H1 (cell line): Measurements from ENCODE around the gene ARMH1. TPM values are rescaled to one million over a fixed set of nuclear protein-coding genes. Genes with fewer than 3 reads are reported as not detected.

ENCODE experiments used
- ATF3 ChIP-seq: IDR thresholded peaks from 2 replicates; pipeline ENCODE4 v1.6.1; 2011; ENCODE audit warnings: low read depth, mild to moderate bottlenecking, low read length; ENCODE audit not compliant: insufficient read depth
- BACH1 ChIP-seq: IDR thresholded peaks from 2 replicates; pipeline ENCODE4 v1.6.1; 2012; ENCODE audit warnings: low read length, improper control_type of control experiment
- CHD1 ChIP-seq: IDR thresholded peaks from 2 replicates; pipeline ENCODE4 v1.6.1; 2012; ENCODE audit warnings: low read depth, low read length, improper control_type of control experiment
- FOSL1 ChIP-seq: IDR thresholded peaks from 2 replicates; pipeline ENCODE4 v1.6.1; 2011; ENCODE audit warnings: mild to moderate bottlenecking, low read depth, low read length, moderate library complexity; ENCODE audit not compliant: insufficient read depth
- KDM5A ChIP-seq: fragments of 200-600 bp; IDR thresholded peaks from 2 replicates; pipeline ENCODE4 v1.7.1; 2012; ENCODE audit warnings: mild to moderate bottlenecking, low read length, inconsistent platforms, mixed read lengths
- MAX ChIP-seq: IDR thresholded peaks from 2 replicates; pipeline ENCODE4 v1.6.1; 2012; ENCODE audit warnings: inconsistent platforms
- NRF1 ChIP-seq: IDR thresholded peaks from 2 replicates; pipeline ENCODE4 v1.6.1; 2011; ENCODE audit warnings: mild to moderate bottlenecking, low read depth, low read length, improper control_type of control experiment
- POLR2AphosphoS5 ChIP-seq: IDR thresholded peaks from 2 replicates; pipeline ENCODE4 v1.6.1; 2011; ENCODE audit warnings: low read depth, low read length
- RAD21 ChIP-seq, 2 experiments: IDR thresholded peaks in 1 of 2; conservative IDR thresholded peaks in 1 of 2; 2 replicates each; pipeline ENCODE4 v1.6.1; 2011; ENCODE audit warnings: low read depth in 2 of 2, low read length in 2 of 2, improper control_type of control experiment in 1 of 2, inconsistent platforms in 1 of 2, mild to moderate bottlenecking in 1 of 2, moderate library complexity in 1 of 2
- TCF12 ChIP-seq: IDR thresholded peaks from 2 replicates; pipeline ENCODE4 v1.6.1; 2011; ENCODE audit warnings: low read depth, mild to moderate bottlenecking, low read length
- USF2 ChIP-seq: IDR thresholded peaks from 2 replicates; pipeline ENCODE4 v1.6.1; 2011; ENCODE audit warnings: low read length, improper control_type of control experiment
- polyA plus RNA-seq, 7 experiments: library from polyadenylated mRNA; depleted of rRNA in 3 of 7; stranded (reverse) in 5 of 7; unstranded in 2 of 7; fragments of >200 nt in 5 of 7; fragments of 200-250 nt in 2 of 7; gene quantifications; 1 replicate in 5 of 7; 2 replicates in 1 of 7; 4 replicates in 1 of 7; pipeline versions ENCODE4 v1.2.1 to v1.2.3, GENCODE V29; 2011 to 2013; ENCODE audit warnings: missing spikeins in 2 of 7, mixed read lengths in 2 of 7
- total RNA-seq: library from RNA; stranded (reverse); fragmentation: NEBNext Ultra II Directional; extraction: Animal tissue kit (Norgen Biotek cat#: 25700); gene quantifications from 2 replicates; pipeline ENCODE4 v1.2.1, GENCODE V29; 2021

The ARMH1 gene
- total and polyA plus RNA-seq, 2 of the 8 experiments (the other 6 are each of a cell fraction or from before 2014, with no cell fraction given) = 0.82 to 0.85 TPM

- no peak for TF ChIP-seq USF2
- no peak for TF ChIP-seq NRF1
- TF ChIP-seq MAX = 0 out of 2 replicates have a peak, but pooled peaks have one; percentile 49
- no peak for TF ChIP-seq CHD1
- TF ChIP-seq TCF12 = no peak
- no peak for TF ChIP-seq BACH1
- TF ChIP-seq KDM5A = no peak
- no peak for TF ChIP-seq ATF3
- TF ChIP-seq FOSL1 = no peak
- TF ChIP-seq POLR2AphosphoS5 = peak; percentile 100
- TF ChIP-seq RAD21 (IDR thresholded peaks at IDR 0.05 in 1 of 2, conservative IDR thresholded peaks at IDR 0.05 in 1 of 2; ENCODE audit: low read depth in 2 of 2, low read length in 2 of 2) = no peak
Observed at GRCh38 chr1:44721485-44722361, 47.2 kb downstream of the ARMH1 start (continued).
